T-helper 22 cell (primary cell): ENCODE results near the gene CSMD2.

Experiments
- DNase-seq: peaks from one replicate; pipeline ENCODE4 v3.0.0-alpha.2; 2020; ENCODE audit warnings: low read depth

Gene CSMD2

DNA sequence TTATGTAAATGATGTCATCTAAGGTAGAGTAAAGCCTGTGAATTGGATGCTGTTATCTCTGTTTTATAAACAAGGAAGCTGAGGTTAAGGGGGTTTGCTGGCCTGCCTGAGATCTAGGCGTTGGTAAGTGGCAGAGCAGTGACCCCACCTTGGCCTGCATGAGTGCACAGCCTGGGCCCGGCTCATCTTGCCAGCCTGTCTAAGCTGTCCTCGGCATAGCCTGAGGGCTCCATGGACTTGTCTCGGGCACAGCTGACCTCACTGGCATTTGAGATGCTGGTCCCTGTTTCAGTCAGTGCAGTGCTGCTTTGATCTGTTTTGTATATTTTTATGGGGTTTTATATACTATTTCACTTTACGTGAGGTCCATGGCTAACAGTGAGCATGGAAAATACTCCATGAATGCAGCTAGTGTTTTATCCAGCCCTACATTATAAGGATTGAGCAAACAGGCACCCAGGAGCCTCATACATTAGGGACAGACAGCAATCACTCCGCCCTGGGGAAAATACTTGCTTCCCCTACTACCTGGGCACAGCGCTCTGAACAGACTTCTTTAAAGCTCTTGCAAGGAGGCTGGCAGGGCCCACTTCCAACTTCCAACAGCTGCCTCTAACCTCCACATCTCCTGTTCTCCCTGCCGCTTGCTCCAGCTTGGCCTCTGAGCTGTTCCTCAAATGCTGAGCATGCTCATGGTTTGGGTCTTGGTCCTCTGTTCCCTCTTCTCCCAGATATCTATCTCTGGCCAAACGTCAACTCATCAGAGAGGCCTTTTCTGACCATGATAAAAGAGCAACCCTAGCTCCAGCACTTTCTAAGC lies 451.8 kb downstream of the CSMD2 start:
- DNase-seq: no peak

DNA sequence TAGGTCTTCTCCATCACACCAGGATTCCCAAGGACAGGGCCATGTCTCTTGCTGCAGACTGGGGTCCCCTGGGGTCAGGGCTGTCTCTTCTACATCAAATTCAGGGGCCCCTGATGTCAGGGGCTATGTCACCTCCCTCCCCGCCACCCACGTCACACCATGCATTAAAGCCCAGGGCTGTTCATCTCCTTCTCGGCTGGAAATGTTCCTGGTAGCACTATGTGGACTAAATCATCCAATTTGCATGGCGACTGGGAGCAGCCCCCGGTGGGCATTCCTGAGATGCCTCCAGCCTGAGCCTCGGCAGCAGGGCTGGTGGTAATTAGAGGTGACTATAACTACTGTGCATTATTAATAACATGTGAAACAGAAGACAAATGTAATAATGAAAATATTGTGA lies 452.8 kb downstream of the CSMD2 start:
- no peak for DNase-seq

GRCh38 chr1:33711511-33711910 lies 453.5 kb downstream of the CSMD2 start:
- DNase-seq: no peak

DNA sequence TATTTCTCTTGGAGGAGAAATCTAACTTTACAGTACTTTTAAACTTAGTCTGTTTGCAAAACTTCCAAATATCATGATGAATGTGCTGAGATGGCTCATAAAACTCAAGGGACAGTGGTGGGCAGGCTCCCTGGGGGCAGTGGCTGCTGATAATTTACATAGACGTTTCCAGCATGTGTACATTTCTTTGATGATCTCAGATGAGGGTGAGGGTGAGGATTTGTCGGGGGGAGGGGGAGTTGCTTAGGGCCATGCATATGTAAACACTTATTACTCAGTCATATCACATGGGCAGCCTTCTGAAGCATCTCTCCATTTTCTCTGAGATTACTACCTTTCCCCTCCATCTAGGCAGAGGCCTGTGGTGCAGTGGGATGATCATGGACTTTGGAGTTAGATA lies 454.1 kb downstream of the CSMD2 start:
- DNase-seq: no peak

GRCh38 chr1:33709783-33710718 lies 455.0 kb downstream of the CSMD2 start:
- no peak for DNase-seq

- no peak for DNase-seq
These were observed 455.8 kb downstream of the CSMD2 start for GRCh38 chr1:33709174-33709782.

GRCh38 chr1:33706634-33707255 lies 458.3 kb downstream of the CSMD2 start:
- no peak for DNase-seq

GRCh38 chr1:33703464-33703863 lies 461.6 kb downstream of the CSMD2 start:
- no peak for DNase-seq

DNA sequence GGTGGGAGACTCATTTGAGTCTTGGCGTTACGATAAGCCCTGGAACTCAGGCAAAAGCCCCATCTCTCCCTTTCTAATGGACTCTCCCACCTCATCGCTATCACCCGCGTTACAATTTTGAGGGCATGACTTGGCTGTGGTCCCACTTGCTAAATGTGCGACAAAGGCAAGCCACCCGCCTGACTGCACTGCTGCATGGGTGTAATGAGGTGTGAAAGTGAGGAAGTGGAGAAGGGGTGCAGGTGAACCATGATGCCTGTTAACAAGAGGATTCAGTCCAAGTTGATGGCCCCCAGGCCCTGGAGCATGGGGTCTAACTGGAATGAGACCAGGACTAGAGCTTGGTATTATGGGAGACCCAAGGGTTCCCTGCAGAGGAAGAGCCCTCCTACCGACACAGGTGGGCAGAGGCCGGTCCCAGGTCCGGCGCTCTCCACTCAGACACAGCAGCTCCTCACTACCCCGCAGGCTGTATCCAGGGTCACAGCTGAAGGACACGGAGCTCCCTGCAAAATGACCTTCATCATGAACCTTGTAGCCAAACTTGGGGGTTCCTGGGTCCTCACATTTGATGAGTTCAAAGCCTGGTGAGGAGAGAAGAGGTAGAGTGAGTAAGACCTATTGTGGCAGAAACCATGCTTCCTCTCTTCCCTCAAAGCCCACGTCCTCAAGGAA lies 466.5 kb downstream of the CSMD2 start:
- no peak for DNase-seq

DNA sequence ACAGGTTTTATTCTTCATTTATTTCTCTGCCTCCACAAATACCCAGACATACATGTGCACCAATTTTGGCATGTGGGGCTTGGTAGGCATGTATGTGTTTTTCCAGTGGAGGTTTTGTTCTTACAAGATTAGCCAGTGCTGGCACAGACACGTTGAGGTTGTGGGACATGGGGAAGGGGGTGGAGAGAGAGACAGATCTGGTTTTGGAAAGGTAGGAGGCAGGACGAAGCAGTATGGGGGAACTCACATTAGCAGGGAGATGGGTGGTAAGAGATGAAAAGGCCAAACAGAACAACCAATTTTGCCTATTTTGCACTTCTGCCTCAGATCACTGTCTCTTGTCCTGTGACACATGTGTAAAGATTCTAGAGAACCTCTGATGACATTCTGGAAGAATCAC lies 467.2 kb downstream of the CSMD2 start:
- no peak for DNase-seq

DNA sequence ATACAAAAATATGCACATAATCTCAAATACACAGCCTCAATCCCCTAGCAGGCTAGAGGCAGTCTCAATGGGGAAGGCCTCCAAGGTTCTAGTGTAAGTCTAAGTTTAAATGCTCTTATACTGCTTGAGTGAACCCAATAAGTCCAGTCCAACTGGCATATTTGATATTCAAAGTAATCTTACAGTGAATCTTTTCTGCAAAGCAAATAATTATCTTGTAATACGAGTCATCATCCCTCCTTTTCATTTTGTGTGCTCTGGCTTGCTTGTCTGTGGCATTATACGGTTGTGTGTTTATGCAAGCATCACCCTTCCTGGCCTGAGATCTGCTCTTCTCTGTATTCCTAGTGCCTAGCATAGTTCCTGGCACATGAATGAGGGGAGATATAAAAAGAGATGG lies 468.1 kb downstream of the CSMD2 start:
- DNase-seq: no peak

GRCh38 chr1:33696311-33696710 lies 468.7 kb downstream of the CSMD2 start:
- no peak for DNase-seq

- DNase-seq: no peak
These were observed 472.5 kb downstream of the CSMD2 start for GRCh38 chr1:33692206-33693188.

DNA sequence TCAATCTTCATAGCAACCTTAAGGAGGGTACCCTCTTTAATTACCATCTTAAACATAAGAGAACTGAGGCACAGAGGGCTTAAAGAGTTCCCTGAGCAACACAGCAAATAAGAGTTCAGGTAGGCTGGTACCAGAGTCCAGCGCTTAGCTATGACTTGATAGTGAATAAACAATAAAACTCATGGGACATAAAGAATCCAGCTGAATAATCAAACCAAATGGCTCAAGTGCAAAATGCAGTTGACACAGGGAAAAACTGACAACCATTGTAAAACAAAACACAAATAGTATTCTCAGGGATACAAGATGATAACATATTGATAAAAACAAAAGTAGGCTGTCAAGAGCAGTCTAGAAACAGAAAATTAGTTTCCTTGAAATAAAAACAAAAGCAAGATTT lies 478.0 kb downstream of the CSMD2 start:
- DNase-seq: no peak

DNA sequence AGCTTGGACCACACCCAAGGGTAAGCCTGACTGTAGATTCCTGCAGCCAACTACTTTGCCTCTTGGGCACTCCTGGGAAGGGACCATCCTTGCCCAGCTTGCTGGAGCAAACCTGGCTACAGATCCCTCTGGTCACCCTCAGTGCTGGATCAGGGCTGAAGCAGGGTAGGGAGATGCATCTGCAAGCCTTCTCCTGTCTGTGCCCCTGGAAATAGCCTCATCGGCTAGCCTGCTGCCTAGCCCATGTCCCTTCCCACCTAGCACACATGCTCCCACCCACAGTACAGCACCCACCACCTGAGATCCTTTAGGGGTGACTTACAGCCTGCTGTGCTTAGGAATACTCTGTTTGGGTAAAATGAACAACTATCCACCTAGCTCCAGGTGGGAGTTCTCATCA lies 478.5 kb downstream of the CSMD2 start:
- DNase-seq: no peak

- DNase-seq: no peak
These were observed 479.8 kb downstream of the CSMD2 start for GRCh38 chr1:33685256-33685655.

DNA sequence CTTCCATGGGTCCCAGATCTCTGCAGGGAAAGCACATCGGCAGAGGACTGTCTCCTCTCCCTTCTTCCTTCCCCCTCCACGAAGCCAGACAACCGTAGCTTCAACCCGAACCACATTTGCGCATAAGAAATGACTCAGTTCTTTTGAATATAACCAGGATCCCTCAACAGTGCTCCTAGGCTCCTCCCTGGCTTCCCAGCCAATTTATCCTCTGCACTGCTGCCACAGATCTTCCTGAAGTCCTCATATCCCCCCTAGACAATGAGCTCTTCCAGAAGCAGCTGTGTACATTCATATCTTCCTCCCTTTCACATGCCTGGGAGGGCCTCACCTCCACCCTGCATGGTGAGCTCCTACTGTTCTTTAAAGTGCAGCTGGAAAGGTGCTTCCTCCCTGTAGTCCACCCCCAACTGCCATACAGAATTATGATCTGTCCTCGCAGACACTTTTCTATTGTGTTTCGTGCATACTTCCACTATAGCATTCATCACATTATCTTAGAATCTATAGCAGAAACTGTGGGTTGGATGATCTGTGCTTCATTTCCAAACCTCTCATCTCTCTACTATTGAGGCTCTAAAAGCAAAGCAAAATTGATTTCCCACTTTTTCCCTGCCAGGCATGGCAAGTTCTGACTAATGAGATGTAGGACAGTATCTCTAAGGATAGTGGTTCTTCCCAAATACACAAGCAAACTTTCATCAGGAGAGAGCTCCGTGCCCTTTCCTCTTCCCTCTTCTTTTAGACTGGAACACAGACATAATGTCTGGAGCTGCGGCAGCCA lies 480.4 kb downstream of the CSMD2 start:
- DNase-seq: no peak

DNA sequence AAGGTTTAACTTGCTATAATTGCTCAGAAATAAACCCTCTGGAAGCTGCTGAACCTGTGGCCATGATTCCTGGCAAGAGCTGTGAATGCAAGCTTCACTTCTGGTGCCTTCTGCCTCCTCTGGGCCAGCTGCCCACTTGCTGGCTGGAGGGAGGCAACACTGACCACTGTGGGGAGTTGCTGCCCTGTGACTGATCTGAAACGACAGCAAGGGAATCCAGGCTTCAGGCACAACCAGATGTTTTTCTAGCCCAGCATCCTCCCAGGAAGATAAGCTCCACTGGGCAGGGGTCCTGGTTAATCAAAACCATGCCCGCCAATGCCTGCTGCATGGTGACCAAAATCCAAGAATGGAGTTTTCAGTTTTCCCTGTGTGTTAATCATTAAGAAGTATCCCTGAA lies 481.1 kb downstream of the CSMD2 start:
- DNase-seq: no peak

- no peak for DNase-seq
These were observed 482.7 kb downstream of the CSMD2 start for GRCh38 chr1:33682371-33682770.
